ENCODE data around the gene HDAC11. TPM values are rescaled to one million over a fixed set of nuclear protein-coding genes. Genes with fewer than 3 reads are reported as not detected.

HDAC11 gene
- total RNA-seq, 4 donors from 2014 or later, result 15.8 to 41.0 (median 32.2) TPM

GRCh38 chr3:13546667-13547171, 66.6 kb downstream of the HDAC11 start:
- Histone ChIP-seq H3K27ac (replicated peaks in 1 of 4) (peak overlapping the region; percentile 49 to 69 (median 60)), H3K9me3 (peaks cover 0 to 8% (median 2%) of the 10 kb centered on the region in 4 donors), H3K27me3 (peaks cover 0 to 49% (median 8%) of the 10 kb centered on the region in 4 donors), H3K4me1 (peaks cover 8 to 47% (median 37%) of the 10 kb centered on the region in 4 donors), H3K4me3 (no peak overlapping the region), H3K36me3 (no peaks in the 10 kb centered on the region)
- 94% methylated on average over 5 of the region's 9 CpGs for WGBS
- no peak for DNase-seq (ENCODE audit: extremely low spot score)
- intact Hi-C loops (cut with DNase I), result no loop called here
- TF ChIP-seq CTCF (IDR thresholded peaks at IDR 0.05) (no peak), EP300 (IDR thresholded peaks at IDR 0.05) (no peak), POLR2AphosphoS5 (IDR thresholded peaks at IDR 0.05) (no peak), POLR2A (IDR thresholded peaks at IDR 0.05; ENCODE audit: low read depth) (no peak)

DNA sequence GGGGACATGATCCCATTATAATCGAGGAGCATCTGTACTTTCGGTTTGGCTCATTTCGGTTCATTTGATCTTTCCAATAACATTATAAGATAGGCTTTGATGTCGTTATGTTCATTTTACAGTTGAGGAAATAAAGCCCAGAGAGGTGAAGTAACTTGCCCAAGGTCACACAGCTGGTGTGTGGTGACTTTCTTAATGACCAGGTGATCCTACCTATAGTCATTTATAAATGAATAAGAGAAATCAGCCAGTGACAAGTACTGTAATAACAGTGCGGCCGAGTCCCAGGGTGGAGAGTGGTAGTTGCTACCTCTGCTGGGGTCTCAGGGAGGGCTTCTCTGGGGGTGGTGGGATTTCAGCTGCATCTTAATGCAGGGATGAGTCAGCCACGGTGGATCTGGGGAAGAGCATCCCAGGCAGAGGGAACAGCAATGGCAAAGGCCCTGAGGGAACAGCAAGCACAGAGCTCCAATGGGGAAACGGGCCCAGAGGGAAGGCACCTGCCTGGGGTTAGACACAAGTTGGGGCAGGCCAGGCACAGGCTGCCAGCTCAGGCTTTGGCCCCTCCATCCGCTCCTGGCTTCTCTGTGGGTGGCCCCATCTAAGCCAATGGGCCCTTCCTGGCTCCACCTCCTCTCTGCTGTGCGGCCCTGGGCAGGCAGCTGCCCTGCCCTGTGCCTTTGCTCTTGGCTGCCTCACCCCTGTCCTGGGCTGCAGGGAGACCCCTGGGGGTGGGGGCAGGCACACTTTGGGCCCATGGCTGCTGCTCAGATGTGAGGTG, 67.7 kb downstream of the HDAC11 start:
- Histone ChIP-seq H3K4me3 (peak overlapping the region in 1 of 4 donors; percentile 69), H3K27ac (replicated peaks in 1 of 4) (peak overlapping the region; percentile 69 to 79 (median 76)), H3K4me1 (peaks cover 14 to 50% (median 47%) of the 10 kb centered on the region in 4 donors), H3K36me3 (no peaks in the 10 kb centered on the region), H3K27me3 (peaks cover 0 to 59% (median 8%) of the 10 kb centered on the region in 4 donors), H3K9me3 (no peaks in the 10 kb centered on the region)
- intact Hi-C loops (cut with DNase I), result no loop called here
- TF ChIP-seq POLR2A (IDR thresholded peaks at IDR 0.05; ENCODE audit: low read depth) (no peak), POLR2AphosphoS5 (IDR thresholded peaks at IDR 0.05) (no peak), EP300 (IDR thresholded peaks at IDR 0.05) (no peak), CTCF (IDR thresholded peaks at IDR 0.05) (no peak)
- WGBS, result 86% methylated on average over 10 of the region's 10 CpGs
- no peak for DNase-seq (ENCODE audit: extremely low spot score)

- 31% methylated on average over 6 of the region's 107 CpGs for WGBS
- no peaks in the 10 kb centered on the region for H3K36me3 ChIP-seq
- peak within 1 kb of the TSS; percentile 53 to 69 (median 56) for H3K4me3 ChIP-seq
- DNase-seq (ENCODE audit: extremely low spot score), result no peak
- peaks cover 0 to 70% (median 8%) of the 10 kb centered on the region in 4 donors for H3K27me3 ChIP-seq
- no peaks in the 10 kb centered on the region for H3K9me3 ChIP-seq
- intact Hi-C loops (cut with DNase I), result no loop called here
- peaks cover 21 to 62% (median 55%) of the 10 kb centered on the region in 4 donors for H3K4me1 ChIP-seq
- peak within 1 kb of the TSS; percentile 69 to 79 (median 76) for H3K27ac ChIP-seq (replicated peaks in 1 of 4)
- TF ChIP-seq POLR2A (IDR thresholded peaks at IDR 0.05; ENCODE audit: low read depth) (no peak), POLR2AphosphoS5 (IDR thresholded peaks at IDR 0.05) (peak in 1 of 2 donors; percentile 41), CTCF (IDR thresholded peaks at IDR 0.05) (no peak), EP300 (IDR thresholded peaks at IDR 0.05) (no peak)
Measured at GRCh38 chr3:13548696-13549622, 68.9 kb downstream of the HDAC11 start, which contains the start of gene FBLN2. Gene FBLN2 (plus strand): TSS chr3:13549125. CDS start chr3:13570356, 21,231 bp downstream.

DNA sequence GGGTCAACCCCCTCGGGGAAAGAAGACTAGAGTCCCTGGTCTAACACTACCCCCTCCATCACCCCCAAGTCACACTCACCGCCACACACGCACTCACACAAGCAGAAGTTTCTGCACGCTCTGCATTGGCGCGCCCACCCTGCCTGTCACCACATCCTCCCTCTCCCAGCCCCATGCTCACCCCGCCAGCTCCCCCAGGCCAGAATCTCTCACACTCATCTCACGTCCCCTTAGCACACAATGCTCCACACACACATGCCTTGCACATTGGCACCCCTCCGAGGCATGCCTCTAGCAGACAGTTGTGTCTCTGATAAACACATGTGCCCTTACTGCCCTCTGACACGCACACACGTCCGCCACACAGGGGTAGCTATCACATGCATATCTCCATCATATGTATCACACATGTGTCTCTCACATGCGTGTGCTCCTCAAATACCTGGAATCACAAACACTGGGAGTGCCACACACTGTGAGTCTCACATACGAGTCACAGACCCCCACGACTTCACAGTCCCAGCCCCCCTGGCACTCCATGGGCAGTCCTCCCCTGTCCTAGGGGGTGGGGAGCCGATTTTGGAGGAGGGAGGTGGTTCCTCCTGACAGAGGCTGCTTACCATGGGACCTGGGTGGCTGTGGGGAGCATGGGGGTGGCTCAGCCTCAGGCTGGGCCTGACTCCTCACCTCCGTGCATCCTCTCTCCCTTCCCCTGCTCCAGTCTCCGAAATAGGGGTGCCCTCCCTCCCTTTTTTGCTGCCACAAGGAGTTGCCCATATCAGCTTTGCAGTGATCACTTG, 69.7 kb downstream of the HDAC11 start:
- Histone ChIP-seq H3K27ac (replicated peaks in 1 of 4) (peak overlapping the region; percentile 69 to 77 (median 74)), H3K4me3 (peak overlapping the region; percentile 53 to 69 (median 56)), H3K36me3 (no peaks in the 10 kb centered on the region), H3K27me3 (peaks cover 0 to 67% (median 8%) of the 10 kb centered on the region in 4 donors), H3K9me3 (no peaks in the 10 kb centered on the region), H3K4me1 (peaks cover 21 to 63% (median 50%) of the 10 kb centered on the region in 4 donors)
- no peak for DNase-seq (ENCODE audit: extremely low spot score)
- 58% methylated on average over 15 of the region's 18 CpGs for WGBS
- intact Hi-C loops (cut with DNase I), result no loop called here
- TF ChIP-seq POLR2AphosphoS5 (IDR thresholded peaks at IDR 0.05) (no peak), CTCF (IDR thresholded peaks at IDR 0.05) (no peak), EP300 (IDR thresholded peaks at IDR 0.05) (no peak), POLR2A (IDR thresholded peaks at IDR 0.05; ENCODE audit: low read depth) (no peak)
